GM10847 (cell line): ENCODE results near the gene PLPP3.

ENCODE experiments used
- POLR2A ChIP-seq: IDR thresholded peaks from 2 replicates; pipeline ENCODE4 v1.6.1; 2011; ENCODE audit not compliant: insufficient read length; ENCODE audit errors: extremely low read depth

PLPP3 gene

GRCh38 chr1:56561227-56562019, 17.9 kb downstream of the PLPP3 start:
- no peak for TF ChIP-seq POLR2A

GRCh38 chr1:56557746-56558145, 21.6 kb downstream of the PLPP3 start:
- no peak for TF ChIP-seq POLR2A

- TF ChIP-seq POLR2A: no peak
These were observed 23.9 kb downstream of the PLPP3 start for GRCh38 chr1:56555448-56555847.

GRCh38 chr1:56553046-56553445, 26.3 kb downstream of the PLPP3 start:
- no peak for TF ChIP-seq POLR2A

GRCh38 chr1:56552349-56552748, 27.0 kb downstream of the PLPP3 start:
- TF ChIP-seq POLR2A: no peak

GRCh38 chr1:56551691-56552090, 27.7 kb downstream of the PLPP3 start:
- no peak for TF ChIP-seq POLR2A

- no peak for TF ChIP-seq POLR2A
These were observed 28.5 kb downstream of the PLPP3 start for GRCh38 chr1:56550859-56551188.

- no peak for TF ChIP-seq POLR2A
These were observed 29.1 kb downstream of the PLPP3 start for GRCh38 chr1:56550138-56550858.

GRCh38 chr1:56548571-56548970, 30.8 kb downstream of the PLPP3 start:
- no peak for TF ChIP-seq POLR2A

- TF ChIP-seq POLR2A: no peak
These were observed 31.4 kb downstream of the PLPP3 start for GRCh38 chr1:56547977-56548376.

GRCh38 chr1:56547473-56547872, 31.9 kb downstream of the PLPP3 start:
- TF ChIP-seq POLR2A: no peak

- no peak for TF ChIP-seq POLR2A
These were observed 33.7 kb downstream of the PLPP3 start for GRCh38 chr1:56545711-56546110.

GRCh38 chr1:56543783-56544612, 35.4 kb downstream of the PLPP3 start:
- no peak for TF ChIP-seq POLR2A

GRCh38 chr1:56542651-56543050, 36.7 kb downstream of the PLPP3 start:
- no peak for TF ChIP-seq POLR2A

- no peak for TF ChIP-seq POLR2A
These were observed 38.0 kb downstream of the PLPP3 start for GRCh38 chr1:56541408-56541807.

- TF ChIP-seq POLR2A: no peak
These were observed 38.9 kb downstream of the PLPP3 start for GRCh38 chr1:56540467-56540866.
